Caco-2 (cell line): ENCODE measurements around the gene TBX3. TPM values are rescaled to one million over a fixed set of nuclear protein-coding genes. Genes with fewer than 3 reads are reported as not detected.

Source experiments
- BruUV-seq: library from RNA; stranded (reverse); fragments of 400-500 nt; replicated peaks from 2 replicates; lab custom pipeline; 2021; lab: Mats Ljungman, UMichigan
- CTCF ChIA-PET: fragments of 300-600 bp; sonication (Branson Sonifier 250); formaldehyde crosslinking; loops from one replicate; lab custom pipeline; 2022; ENCODE audit warnings: antibody characterized with exemption; lab: Charles Lee
- POLR2A ChIA-PET: fragments of 300-600 bp; sonication (Branson Sonifier 250); formaldehyde crosslinking; loops from one replicate; lab custom pipeline; 2022; ENCODE audit warnings: antibody characterized with exemption; lab: Charles Lee
- DNase-seq, 2 experiments: peaks; one replicate each; pipeline versions ENCODE4 v3.0.0 to v3.0.0-alpha.2; 2020 to 2022
- H3K27me3 ChIP-seq: replicated peaks from 2 replicates; pipeline ENCODE4 v1.6.0; 2011; ENCODE audit warnings: low read length; ENCODE audit not compliant: control insufficient read depth, insufficient read depth
- H3K36me3 ChIP-seq: 2 replicates; pipeline ENCODE4 v1.5.1; 2011; ENCODE audit warnings: low read length; ENCODE audit not compliant: control insufficient read depth, insufficient read depth
- H3K4me1 ChIP-seq: fragments of 250-450 bp; sonication (Bioruptor Pico); 2 replicates; pipeline ENCODE4 v1.5.1; 2020; ENCODE audit warnings: mild to moderate bottlenecking
- H3K4me3 ChIP-seq: 2 replicates; pipeline ENCODE4 v1.5.1; 2011; ENCODE audit warnings: low read depth, mild to moderate bottlenecking, control low read depth, low read length
- H3K9me3 ChIP-seq: fragments of 250-450 bp; sonication (Bioruptor Pico); 2 replicates; pipeline ENCODE4 v1.5.1; 2020; ENCODE audit warnings: mild to moderate bottlenecking, moderate library complexity
- H3K27ac Mint-ChIP-seq: one replicate; pipeline ENCODE4 v1.8.0; 2022; ENCODE audit warnings: mixed read lengths; ENCODE audit not compliant: unreplicated experiment
- H3K27me3 Mint-ChIP-seq: one replicate; pipeline ENCODE4 v1.8.0; 2022; ENCODE audit warnings: mixed read lengths; ENCODE audit not compliant: insufficient read depth, unreplicated experiment
- H3K36me3 Mint-ChIP-seq: one replicate; pipeline ENCODE4 v1.8.0; 2022; ENCODE audit warnings: mild to moderate bottlenecking, mixed read lengths; ENCODE audit not compliant: insufficient read depth, unreplicated experiment
- H3K4me1 Mint-ChIP-seq: one replicate; pipeline ENCODE4 v1.8.0; 2022; ENCODE audit warnings: low read depth, mixed read lengths; ENCODE audit not compliant: unreplicated experiment
- H3K4me3 Mint-ChIP-seq: one replicate; pipeline ENCODE4 v1.8.0; 2022; ENCODE audit warnings: mild to moderate bottlenecking, moderate library complexity, mixed read lengths; ENCODE audit not compliant: unreplicated experiment
- H3K9me3 Mint-ChIP-seq: one replicate; pipeline ENCODE4 v1.8.0; 2022; ENCODE audit warnings: mixed read lengths; ENCODE audit not compliant: unreplicated experiment
- CTCF ChIP-seq, 2 experiments: fragments of 200-600 bp in 1 of 2; IDR thresholded peaks; 1 replicate in 1 of 2; 2 replicates in 1 of 2; pipeline versions ENCODE4 v1.5.1 to v1.8.0; 2011 to 2022; ENCODE audit warnings: antibody characterized with exemption in 1 of 2, control low read depth in 1 of 2, inconsistent platforms in 1 of 2, low read depth in 1 of 2, low read length in 1 of 2, mild to moderate bottlenecking in 1 of 2, moderate library complexity in 1 of 2; ENCODE audit not compliant: insufficient read depth in 1 of 2, severe bottlenecking in 1 of 2, unreplicated experiment in 1 of 2
- intact Hi-C: fragments of 100-400 bp; cut with micrococcal nuclease; formaldehyde crosslinking; loops from one replicate; pipeline ENCODE4 v1.10.0; 2022; ENCODE audit not compliant: unreplicated experiment
- total RNA-seq: library from RNA; stranded (reverse); gene quantifications from 2 replicates; pipeline ENCODE4 v1.2.3, GENCODE V29; 2022

TBX3 gene
- total RNA-seq, 1 experiment from 2014 or later, result 47.2 TPM

DNA sequence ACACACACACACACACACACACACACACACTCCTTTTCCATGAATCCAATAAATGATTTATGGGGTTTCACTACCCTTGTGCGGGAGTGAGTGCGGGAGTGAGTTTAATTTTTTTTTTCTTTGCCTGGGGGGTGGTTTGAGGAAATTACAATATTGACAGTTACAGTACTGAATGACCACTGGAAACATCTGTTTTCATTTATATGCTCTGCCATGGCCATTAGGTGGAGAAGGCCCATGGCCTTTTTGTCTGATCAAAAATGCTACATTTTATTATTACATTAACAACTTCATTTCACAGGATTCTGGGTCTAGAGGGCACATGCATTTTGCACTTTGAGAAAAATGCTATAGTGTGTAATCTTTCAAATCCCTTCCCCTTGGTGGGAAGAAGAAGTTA, 5.9 kb downstream of the TBX3 start:
- Histone ChIP-seq H3K4me3 (no peak overlapping the region), H3K9me3 (no peaks in the 10 kb centered on the region), H3K4me1 (peaks cover 10% of the 10 kb centered on the region), H3K36me3 (peaks cover 8% of the 10 kb centered on the region), H3K27me3 (no peaks in the 10 kb centered on the region)
- H3K4me3 Mint-ChIP-seq, result no peak overlapping the region
- no peak for TF ChIP-seq CTCF (IDR thresholded peaks at IDR 0.05; ENCODE audit: insufficient read depth in 1 of 2, low read depth in 1 of 2, low read length in 1 of 2, severe bottlenecking in 1 of 2, unreplicated experiment in 1 of 2)
- no peak overlapping the region for H3K27ac Mint-ChIP-seq
- CTCF ChIA-PET, result no interaction called here
- no peaks in the 10 kb centered on the region for H3K27me3 Mint-ChIP-seq
- BruUV-seq, result no TSS peak
- DNase-seq, result no peak
- H3K4me1 Mint-ChIP-seq, result peaks cover 17% of the 10 kb centered on the region
- POLR2A ChIA-PET, result no interaction called here
- intact Hi-C loops, result no loop called here
- peaks cover 95% of the 10 kb centered on the region for H3K36me3 Mint-ChIP-seq
- H3K9me3 Mint-ChIP-seq, result no peaks in the 10 kb centered on the region

DNA sequence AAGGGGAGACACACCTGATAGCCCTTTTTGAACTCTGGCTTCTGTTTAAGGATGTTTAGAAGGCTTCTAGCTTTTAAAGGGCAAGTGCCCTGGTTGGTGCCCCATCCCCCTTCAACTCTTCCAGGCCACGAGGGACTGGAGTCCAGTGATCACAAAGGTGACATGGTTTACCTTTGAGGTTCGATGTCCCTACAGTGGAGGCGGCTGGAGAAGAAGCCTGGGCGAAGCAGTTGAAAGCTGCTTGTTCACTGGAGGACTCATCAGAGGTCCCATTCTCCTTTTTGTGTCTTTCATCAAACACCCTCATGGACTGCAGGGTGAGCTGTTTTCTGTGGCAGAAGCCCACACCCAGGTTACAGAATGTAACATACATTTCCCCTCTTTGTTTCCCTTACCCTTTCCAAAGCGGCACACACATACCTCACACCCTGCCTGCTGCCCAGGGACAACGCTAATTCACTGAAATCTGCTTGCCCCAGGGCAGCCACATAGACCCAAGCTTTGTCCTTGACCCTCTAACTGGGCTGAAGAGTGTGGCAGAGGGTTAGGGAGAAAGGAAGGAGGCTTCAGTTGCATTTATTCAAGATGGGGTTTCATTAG, 7.7 kb downstream of the TBX3 start:
- peaks cover 17% of the 10 kb centered on the region for H3K4me1 Mint-ChIP-seq
- H3K27me3 ChIP-seq, result no peaks in the 10 kb centered on the region
- no peak for DNase-seq
- no peak overlapping the region for H3K4me3 ChIP-seq
- H3K27me3 Mint-ChIP-seq, result no peaks in the 10 kb centered on the region
- TF ChIP-seq CTCF (IDR thresholded peaks at IDR 0.05; ENCODE audit: insufficient read depth in 1 of 2, low read depth in 1 of 2, low read length in 1 of 2, severe bottlenecking in 1 of 2, unreplicated experiment in 1 of 2), result no peak
- peaks cover 9% of the 10 kb centered on the region for H3K36me3 ChIP-seq
- H3K4me1 ChIP-seq, result peaks cover 10% of the 10 kb centered on the region
- no peaks in the 10 kb centered on the region for H3K9me3 Mint-ChIP-seq
- ChIA-PET POLR2A (no interaction called here), CTCF (no interaction called here)
- no peak overlapping the region for H3K27ac Mint-ChIP-seq
- no peaks in the 10 kb centered on the region for H3K9me3 ChIP-seq
- peaks cover 96% of the 10 kb centered on the region for H3K36me3 Mint-ChIP-seq
- no TSS peak for BruUV-seq
- intact Hi-C loops, result no loop called here
- H3K4me3 Mint-ChIP-seq, result no peak overlapping the region

GRCh38 chr12:114674251-114675047, 9.5 kb downstream of the TBX3 start:
- no peaks in the 10 kb centered on the region for H3K9me3 ChIP-seq
- no peaks in the 10 kb centered on the region for H3K9me3 Mint-ChIP-seq
- no peak overlapping the region for H3K27ac Mint-ChIP-seq
- intact Hi-C loops, result no loop called here
- H3K27me3 Mint-ChIP-seq, result no peaks in the 10 kb centered on the region
- peaks cover 5% of the 10 kb centered on the region for H3K4me1 ChIP-seq
- no peak for DNase-seq
- TF ChIP-seq CTCF (IDR thresholded peaks at IDR 0.05; ENCODE audit: insufficient read depth in 1 of 2, low read depth in 1 of 2, low read length in 1 of 2, severe bottlenecking in 1 of 2, unreplicated experiment in 1 of 2), result no peak
- no peaks in the 10 kb centered on the region for H3K4me1 Mint-ChIP-seq
- no TSS peak for BruUV-seq
- H3K4me3 ChIP-seq, result no peak overlapping the region
- ChIA-PET POLR2A (interaction anchor here (0.7 kb wide), 1 partner anchor 524 kb away, joined by 3 read pairs; no protein-coding TSS in a partner anchor), CTCF (no interaction called here)
- no peaks in the 10 kb centered on the region for H3K27me3 ChIP-seq
- H3K4me3 Mint-ChIP-seq, result no peak overlapping the region
- peaks cover 9% of the 10 kb centered on the region for H3K36me3 ChIP-seq
- H3K36me3 Mint-ChIP-seq, result peaks cover 78% of the 10 kb centered on the region
